Activated naive CD8-positive, alpha-beta T cell treated with anti-CD3 and anti-CD28 coated beads, Interleukin-2, amount 10 ng/mL, durations not matched to agents 7 days and 5 days (primary cell): Measurements from ENCODE around the gene C6orf52. TPM values are rescaled to one million over a fixed set of nuclear protein-coding genes. Genes with fewer than 3 reads are reported as not detected.
"Not testable (repeated sequence)": the region's sequence is repeated elsewhere in the genome, so short reads cannot be mapped to it uniquely, and the experiment has no call there.

Source experiments
- ATAC-seq: fragments of 150-1000 bp; cut with Tn5 transposase; one replicate; pipeline ENCODE4 v1.10.0; 2021; ENCODE audit warnings: low read depth, moderate library complexity
- POLR2A ChIA-PET: fragments of 350-600 bp; sonication (Branson Sonifier 250); formaldehyde crosslinking; loops from one replicate; lab custom pipeline; 2021; ENCODE audit warnings: antibody characterized with exemption; lab: Charles Lee
- DNase-seq: peaks from one replicate; pipeline ENCODE4 v3.0.0; 2021
- H3K27ac Mint-ChIP-seq: one replicate; pipeline ENCODE4 v1.8.0; 2022; ENCODE audit warnings: mild to moderate bottlenecking, mixed read lengths
- H3K27me3 Mint-ChIP-seq: one replicate; pipeline ENCODE4 v1.8.0; 2022; ENCODE audit warnings: mild to moderate bottlenecking, moderate library complexity, mixed read lengths
- H3K36me3 Mint-ChIP-seq: one replicate; pipeline ENCODE4 v1.8.0; 2021; ENCODE audit warnings: mild to moderate bottlenecking, mixed read lengths
- H3K4me1 Mint-ChIP-seq: one replicate; pipeline ENCODE4 v1.8.0; 2021; ENCODE audit warnings: mixed read lengths
- H3K4me3 Mint-ChIP-seq: one replicate; pipeline ENCODE4 v1.8.0; 2022; ENCODE audit warnings: mild to moderate bottlenecking, moderate library complexity, mixed read lengths
- H3K9me3 Mint-ChIP-seq: one replicate; pipeline ENCODE4 v1.8.0; 2021; ENCODE audit warnings: mixed read lengths
- total RNA-seq, 2 experiments: library from RNA; stranded (reverse); gene quantifications; one replicate each; pipeline ENCODE4 v1.2.3, GENCODE V29; 2021

Gene C6orf52
- total RNA-seq, 2 experiments from 2014 or later: 0.54 to 3.0 TPM

DNA sequence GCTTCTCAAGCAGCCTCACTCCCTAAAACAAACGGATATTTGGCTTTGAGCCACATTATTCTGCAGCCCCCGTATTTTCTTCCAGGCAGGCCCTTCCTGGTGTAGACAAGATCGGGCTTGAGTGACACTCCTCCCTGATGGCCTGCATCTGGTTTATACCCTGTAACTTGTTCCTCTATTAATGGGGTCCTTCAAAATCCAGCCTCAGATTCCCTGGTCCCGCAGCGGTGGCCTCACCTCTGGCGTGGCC, 28.1 kb upstream of the C6orf52 start:
- ATAC-seq (no peak), DNase-seq (no peak)
- Mint-ChIP-seq H3K36me3 (peaks cover 16% of the 10 kb centered on the region), H3K4me1 (peaks cover 32% of the 10 kb centered on the region), H3K27me3 (no peaks in the 10 kb centered on the region), H3K9me3 (peaks cover 11% of the 10 kb centered on the region), H3K27ac (peak overlapping the region; percentile 96), H3K4me3 (peak overlapping the region; percentile 92)
- POLR2A ChIA-PET: interaction anchor here (1.0 to 7.5 kb wide), 3 partner anchors 24 to 194 kb away, joined by 3 to 90 read pairs (median 42); partner anchors contain the start of genes C6orf52, PAK1IP1 and TMEM14B

DNA sequence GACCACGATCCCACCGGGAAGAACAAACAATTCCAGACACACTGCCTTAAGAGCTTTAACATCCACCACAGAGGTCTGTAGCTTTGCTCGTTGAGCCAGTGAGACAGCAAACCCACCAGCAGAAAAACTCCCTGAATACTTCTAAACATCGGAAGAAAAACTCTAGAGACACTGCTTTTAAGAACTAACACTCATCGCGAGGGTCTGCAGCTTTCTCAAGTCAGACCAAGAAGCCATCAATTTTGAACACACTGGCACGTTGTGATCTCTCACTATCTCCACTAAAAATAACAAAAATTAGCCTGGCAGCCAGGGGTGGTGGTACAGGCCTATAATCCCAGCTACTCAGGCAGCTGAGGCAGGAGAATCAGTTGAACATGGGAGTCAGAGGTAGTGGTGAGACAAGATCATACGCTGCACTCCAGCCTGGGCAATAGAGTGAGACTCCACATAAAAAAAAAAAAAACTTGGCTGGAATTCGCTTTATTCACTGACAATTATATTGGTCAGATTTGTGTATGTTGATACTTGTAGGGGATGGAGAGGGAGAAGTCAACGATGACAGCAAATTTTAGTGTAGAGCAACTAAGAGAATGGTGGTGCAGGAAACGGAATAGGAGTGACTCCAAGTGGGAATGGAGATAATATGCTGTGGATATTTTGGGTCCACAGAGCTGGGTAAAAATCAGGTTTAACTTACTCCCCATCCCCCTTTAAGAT, 27.6 kb upstream of the C6orf52 start:
- Mint-ChIP-seq H3K27me3 (no peaks in the 10 kb centered on the region), H3K9me3 (peaks cover 11% of the 10 kb centered on the region), H3K27ac (peak overlapping the region; percentile 96), H3K36me3 (peaks cover 14% of the 10 kb centered on the region), H3K4me1 (peaks cover 32% of the 10 kb centered on the region), H3K4me3 (peak overlapping the region; percentile 92)
- DNase-seq (no peak), ATAC-seq (no peak)
- POLR2A ChIA-PET: interaction anchor here (0.6 to 7.5 kb wide), 6 partner anchors 10 to 193 kb away, joined by 3 to 90 read pairs (median 4); partner anchors contain the start of genes C6orf52, PAK1IP1 and TMEM14B

DNA sequence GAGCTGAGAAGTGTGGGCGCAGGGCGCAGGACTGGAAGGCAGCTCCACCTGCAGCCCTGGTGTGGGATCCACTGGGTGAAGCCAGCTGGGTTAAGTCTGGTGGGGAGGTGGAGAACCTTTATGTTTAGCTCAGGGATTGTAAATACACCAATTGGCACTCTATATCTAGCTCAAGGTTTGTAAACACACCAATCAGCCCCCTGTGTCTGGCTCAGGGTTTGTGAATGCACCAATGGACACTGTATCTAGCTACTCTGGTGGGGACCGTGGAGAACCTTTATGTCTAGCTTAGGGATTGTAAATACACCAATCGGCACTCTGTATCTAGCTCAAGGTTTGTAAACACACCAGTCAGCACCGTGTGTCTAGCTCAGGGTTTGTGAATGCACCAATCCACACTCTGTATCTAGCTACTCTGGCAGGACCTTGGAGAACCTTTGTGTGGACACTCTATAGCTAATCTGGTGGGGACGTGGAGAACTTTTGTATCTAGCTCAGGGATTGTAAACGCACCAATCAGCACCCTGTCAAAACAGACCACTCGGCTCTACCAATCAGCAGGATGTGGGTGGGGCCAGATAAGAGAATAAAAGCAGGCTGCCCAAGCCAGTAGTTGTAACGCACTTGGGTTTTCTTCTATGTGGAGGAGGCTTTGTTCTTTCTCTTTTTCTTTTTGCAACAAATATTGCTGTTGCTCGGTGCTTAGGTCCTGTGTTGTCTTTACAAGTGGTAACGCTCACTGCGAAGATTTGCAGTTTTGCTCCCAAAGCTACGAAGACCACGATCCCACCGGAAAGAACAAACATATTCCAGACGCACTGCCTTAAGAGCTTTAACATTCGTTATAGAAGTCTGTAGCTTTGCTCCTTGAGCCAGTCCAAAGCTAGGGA, 26.8 kb upstream of the C6orf52 start:
- Mint-ChIP-seq H3K4me3 (peak overlapping the region; percentile 92), H3K4me1 (peaks cover 32% of the 10 kb centered on the region), H3K27ac (peak overlapping the region; percentile 96), H3K36me3 (peaks cover 12% of the 10 kb centered on the region), H3K9me3 (peaks cover 11% of the 10 kb centered on the region)
- POLR2A ChIA-PET: interaction anchor here (0.6 to 7.5 kb wide), 16 partner anchors 10 to 210 kb away, joined by 3 to 90 read pairs (median 4); partner anchors contain the start of genes C6orf52, PAK1IP1 and TMEM14B
- DNase-seq, ATAC-seq, H3K27me3 Mint-ChIP-seq: not testable (repeated sequence)

DNA sequence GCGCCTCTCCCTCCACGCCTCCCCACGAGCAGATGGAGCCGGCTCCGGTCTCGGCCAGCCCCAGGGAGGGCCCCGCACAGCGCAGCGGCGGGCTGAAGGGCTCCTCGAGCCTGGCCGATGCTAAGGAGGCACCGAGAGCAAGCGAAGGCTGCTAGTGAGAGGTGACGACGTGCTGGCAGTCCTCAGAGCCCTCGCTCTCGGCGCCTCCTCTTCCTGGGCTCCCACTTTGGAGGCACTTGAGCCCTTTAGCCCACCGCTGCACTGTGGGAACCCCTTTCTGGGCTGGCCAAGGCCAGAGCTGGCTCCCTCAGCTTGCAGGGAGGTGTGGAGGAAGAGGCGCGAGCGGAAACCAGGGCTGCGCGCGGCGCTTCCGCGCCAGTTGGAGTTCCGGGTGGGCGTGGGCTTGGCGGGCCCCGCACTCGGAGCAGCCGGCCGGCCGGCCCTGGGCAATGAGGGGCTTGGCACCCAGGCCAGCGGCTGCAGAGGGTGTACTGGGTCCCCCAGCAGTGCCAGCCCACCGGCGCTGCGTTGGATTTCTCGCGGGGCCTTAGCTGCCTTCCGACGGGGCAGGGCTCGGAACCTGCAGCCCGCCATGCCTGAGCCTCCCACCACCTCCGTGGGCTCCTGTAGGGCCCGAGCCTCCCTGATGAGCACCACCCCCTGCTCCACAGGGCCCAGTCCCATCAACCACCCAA, 26.0 kb upstream of the C6orf52 start:
- H3K4me1 Mint-ChIP-seq: peaks cover 31% of the 10 kb centered on the region
- peak overlapping the region; percentile 96 for H3K27ac Mint-ChIP-seq
- H3K9me3 Mint-ChIP-seq: peaks cover 11% of the 10 kb centered on the region
- POLR2A ChIA-PET: interaction anchor here (0.6 to 7.5 kb wide), 16 partner anchors 10 to 209 kb away, joined by 3 to 90 read pairs (median 4); partner anchors contain the start of genes C6orf52, PAK1IP1 and TMEM14B
- no peaks in the 10 kb centered on the region for H3K27me3 Mint-ChIP-seq
- DNase-seq (peak; percentile 83), ATAC-seq (peak; percentile 53)
- H3K36me3 Mint-ChIP-seq: peaks cover 12% of the 10 kb centered on the region
- H3K4me3 Mint-ChIP-seq: peak overlapping the region; percentile 92

DNA sequence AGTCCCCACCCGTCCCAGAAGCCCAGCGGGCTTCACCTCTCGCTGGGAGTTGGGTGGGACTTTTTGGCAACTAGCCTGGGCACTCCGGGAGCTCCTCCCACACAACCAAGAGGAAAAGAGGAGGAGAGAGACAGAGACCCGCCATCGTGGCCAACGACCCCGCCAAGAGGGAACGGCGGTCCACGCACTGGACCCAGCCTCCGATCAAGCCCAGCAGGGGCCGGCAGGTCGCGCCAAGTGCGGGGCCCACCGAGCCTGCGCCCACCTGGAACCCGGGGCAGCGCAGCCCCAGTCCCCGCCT, 25.5 kb upstream of the C6orf52 start:
- POLR2A ChIA-PET: interaction anchor here (0.6 to 7.5 kb wide), 11 partner anchors 9 to 209 kb away, joined by 3 to 90 read pairs (median 8); partner anchors contain the start of genes C6orf52, PAK1IP1 and TMEM14B
- H3K27ac Mint-ChIP-seq: peak overlapping the region; percentile 96
- ATAC-seq (no peak), DNase-seq (no peak)
- peaks cover 11% of the 10 kb centered on the region for H3K9me3 Mint-ChIP-seq
- peak overlapping the region; percentile 92 for H3K4me3 Mint-ChIP-seq
- peaks cover 29% of the 10 kb centered on the region for H3K4me1 Mint-ChIP-seq
- H3K27me3 Mint-ChIP-seq: no peaks in the 10 kb centered on the region
- peaks cover 12% of the 10 kb centered on the region for H3K36me3 Mint-ChIP-seq

DNA sequence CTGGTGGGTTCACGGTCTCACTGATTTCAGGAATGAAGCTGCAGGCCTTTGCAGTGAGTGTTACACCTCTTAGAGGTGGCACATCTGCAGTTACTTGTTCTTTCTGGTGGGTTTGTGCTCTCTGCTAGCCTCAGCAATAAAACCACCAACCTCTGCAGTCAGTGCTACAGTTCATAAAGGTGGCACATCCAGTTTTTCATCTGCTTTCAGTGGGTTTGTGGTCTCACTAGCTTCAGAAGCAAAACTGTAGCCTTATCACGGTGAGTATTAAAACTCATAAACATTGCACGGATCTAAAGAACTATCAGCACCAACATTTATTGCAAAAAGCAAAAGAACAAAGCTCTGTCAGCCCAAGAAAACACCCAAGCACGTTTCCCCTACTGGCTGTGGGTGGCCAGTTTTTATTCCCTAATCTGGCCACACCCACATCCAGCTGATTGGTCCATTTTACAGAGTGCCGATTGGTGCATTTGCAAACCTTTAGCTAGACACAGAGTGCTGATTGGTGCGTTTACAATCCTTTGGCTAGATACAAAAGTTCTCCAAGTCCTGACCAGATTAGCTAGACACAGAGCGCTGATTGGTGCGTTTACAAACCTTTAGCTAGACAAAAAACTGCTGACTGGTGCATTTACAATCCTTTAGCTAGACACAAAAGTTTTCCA, 25.0 kb upstream of the C6orf52 start:
- POLR2A ChIA-PET: interaction anchor here (0.6 to 7.5 kb wide), 9 partner anchors 9 to 209 kb away, joined by 3 to 90 read pairs (median 9); partner anchors contain the start of genes C6orf52, PAK1IP1 and TMEM14B
- Mint-ChIP-seq H3K36me3 (peaks cover 12% of the 10 kb centered on the region), H3K27ac (peak overlapping the region; percentile 96), H3K4me1 (peaks cover 30% of the 10 kb centered on the region), H3K9me3 (peaks cover 11% of the 10 kb centered on the region), H3K4me3 (peak overlapping the region; percentile 92), H3K27me3 (no peaks in the 10 kb centered on the region)
- ATAC-seq (peak; percentile 14), DNase-seq (peak; percentile 47)

DNA sequence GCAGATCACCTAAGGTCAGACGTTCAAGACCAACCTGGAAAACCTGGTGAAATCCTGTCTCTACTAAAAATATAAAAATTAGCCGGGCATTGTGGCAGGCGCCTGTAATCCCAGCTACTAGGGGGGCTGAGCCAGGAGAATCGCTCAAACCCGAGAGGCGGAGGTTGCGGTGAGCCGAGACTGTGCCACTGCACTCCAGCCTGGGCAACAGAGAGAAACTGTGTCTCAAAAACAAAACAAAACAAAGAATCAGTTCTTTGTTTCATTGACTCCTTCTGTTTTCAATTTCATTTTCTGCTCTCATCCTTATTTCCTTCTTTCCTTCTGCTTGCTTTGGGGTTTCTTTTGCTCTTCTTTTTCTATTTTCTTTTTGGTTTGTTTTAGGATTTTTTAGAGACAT, 19.5 kb upstream of the C6orf52 start:
- POLR2A ChIA-PET: interaction anchor here (0.6 to 1.0 kb wide), 3 partner anchors 19 to 136 kb away, joined by 3 to 4 read pairs (median 4); partner anchors contain the start of genes C6orf52 and PAK1IP1
- ATAC-seq: no peak

DNA sequence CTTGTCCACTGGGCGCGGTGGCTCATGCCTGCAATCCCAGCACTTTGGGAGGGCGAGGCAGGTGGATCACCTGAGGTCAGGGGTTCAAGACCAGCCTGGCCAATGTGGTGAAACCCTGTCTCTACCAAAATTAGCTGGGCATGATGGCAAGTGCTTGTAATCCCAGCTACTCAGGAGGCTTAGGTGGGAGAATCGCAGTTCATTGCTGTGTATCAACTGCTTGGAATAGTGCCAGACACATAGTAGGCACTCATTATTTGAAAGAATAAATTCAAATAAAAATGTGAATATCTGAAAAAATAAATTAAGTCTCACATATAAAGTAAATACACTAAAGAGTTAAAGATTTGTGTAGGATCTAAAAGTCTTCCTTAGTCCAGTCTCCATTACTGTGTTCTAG, 2.2 kb upstream of the C6orf52 start:
- Mint-ChIP-seq H3K4me3 (peak overlapping the region; percentile 95), H3K36me3 (peaks cover 39% of the 10 kb centered on the region), H3K4me1 (peaks cover 39% of the 10 kb centered on the region), H3K9me3 (peaks cover 2% of the 10 kb centered on the region), H3K27ac (peak overlapping the region; percentile 48), H3K27me3 (no peaks in the 10 kb centered on the region)
- no peak for DNase-seq
- POLR2A ChIA-PET: interaction anchor here (2.5 to 3.5 kb wide), 2 partner anchors 24 to 51 kb away, joined by 32 to 90 read pairs; partner anchors contain the start of genes TMEM14B and TMEM14C
- ATAC-seq: no peak

More for the DNA sequence above, 19.5 kb upstream of the C6orf52 start:
- peaks cover 10% of the 10 kb centered on the region for H3K36me3 Mint-ChIP-seq
- peaks cover 4% of the 10 kb centered on the region for H3K4me1 Mint-ChIP-seq
- no peak overlapping the region for H3K4me3 Mint-ChIP-seq
- no peaks in the 10 kb centered on the region for H3K27me3 Mint-ChIP-seq
- no peak for DNase-seq
- peaks cover 5% of the 10 kb centered on the region for H3K9me3 Mint-ChIP-seq
- H3K27ac Mint-ChIP-seq: no peak overlapping the region

DNA sequence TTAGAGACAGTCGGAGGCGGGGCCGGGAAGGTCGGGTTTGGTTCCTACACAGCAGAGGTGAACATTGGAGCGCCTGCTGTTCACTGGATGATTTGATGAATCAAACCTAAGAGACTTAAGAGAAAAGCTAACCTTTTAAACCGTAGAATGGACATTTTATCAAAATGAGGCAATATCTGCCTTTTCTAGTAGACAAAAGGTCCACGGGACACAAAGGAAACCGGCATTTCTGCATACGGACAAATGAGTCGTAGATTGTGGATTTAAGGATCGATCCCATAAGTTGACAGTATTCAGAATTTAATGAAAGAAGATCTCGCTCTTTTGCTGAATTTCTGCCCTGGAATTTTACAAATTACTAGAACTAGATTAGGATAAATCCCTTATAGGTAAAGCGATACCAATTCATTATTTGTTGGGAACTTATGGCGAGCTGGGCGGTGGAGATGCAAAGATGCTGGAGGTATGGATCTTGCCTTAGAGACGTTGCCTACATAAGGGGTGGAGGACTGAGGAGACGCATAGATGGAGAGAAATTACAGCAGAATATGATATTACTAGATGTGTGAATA, 756 bp upstream of the C6orf52 start:
- Mint-ChIP-seq H3K27ac (peak overlapping the region; percentile 99), H3K27me3 (no peaks in the 10 kb centered on the region), H3K36me3 (peaks cover 27% of the 10 kb centered on the region), H3K4me1 (peaks cover 31% of the 10 kb centered on the region), H3K4me3 (peak overlapping the region; percentile 95), H3K9me3 (peaks cover 2% of the 10 kb centered on the region)
- POLR2A ChIA-PET: interaction anchor here (0.6 to 3.5 kb wide), 23 partner anchors 9 to 698 kb away, joined by 3 to 90 read pairs (median 5); partner anchors contain the start of genes MAK, NEDD9, TMEM14B and TMEM14C
- ATAC-seq: no peak
- DNase-seq: no peak

DNA sequence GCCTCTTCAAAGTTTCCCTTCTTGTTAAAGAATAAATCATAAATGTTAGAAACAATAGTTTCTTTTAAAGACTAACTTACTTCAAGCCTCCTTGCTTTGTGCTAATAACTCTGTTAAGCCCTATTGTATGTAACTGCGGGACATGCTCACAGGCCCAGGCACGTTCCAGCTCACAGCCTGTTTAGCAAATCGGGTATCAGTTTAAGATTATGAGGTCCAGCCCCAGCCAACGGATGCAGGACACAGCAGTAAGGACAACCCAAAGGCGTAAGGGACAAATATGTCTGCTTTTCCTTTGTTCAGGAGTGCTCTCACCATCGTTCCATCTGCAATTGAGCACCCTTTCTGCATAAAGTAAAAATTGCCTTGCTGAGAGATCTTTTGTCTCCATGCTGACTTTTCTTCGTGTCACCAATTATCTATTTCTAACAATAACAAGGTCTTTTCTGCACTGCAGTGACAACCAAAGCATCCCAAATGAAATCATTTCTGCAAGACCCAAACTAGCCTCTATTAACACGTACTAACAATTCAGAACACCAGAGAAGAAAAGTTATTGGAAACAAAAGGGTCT, 1.4 kb downstream of the C6orf52 start:
- H3K36me3 Mint-ChIP-seq: peaks cover 17% of the 10 kb centered on the region
- peak overlapping the region; percentile 95 for H3K4me3 Mint-ChIP-seq
- DNase-seq: no peak
- peak overlapping the region; percentile 99 for H3K27ac Mint-ChIP-seq
- POLR2A ChIA-PET: interaction anchor here (2.2 to 2.7 kb wide), 2 partner anchors 10 to 105 kb away, joined by 11 to 19 read pairs; no protein-coding TSS in a partner anchor
- peaks cover 25% of the 10 kb centered on the region for H3K4me1 Mint-ChIP-seq
- no peaks in the 10 kb centered on the region for H3K27me3 Mint-ChIP-seq
- no peak for ATAC-seq
- peaks cover 2% of the 10 kb centered on the region for H3K9me3 Mint-ChIP-seq

DNA sequence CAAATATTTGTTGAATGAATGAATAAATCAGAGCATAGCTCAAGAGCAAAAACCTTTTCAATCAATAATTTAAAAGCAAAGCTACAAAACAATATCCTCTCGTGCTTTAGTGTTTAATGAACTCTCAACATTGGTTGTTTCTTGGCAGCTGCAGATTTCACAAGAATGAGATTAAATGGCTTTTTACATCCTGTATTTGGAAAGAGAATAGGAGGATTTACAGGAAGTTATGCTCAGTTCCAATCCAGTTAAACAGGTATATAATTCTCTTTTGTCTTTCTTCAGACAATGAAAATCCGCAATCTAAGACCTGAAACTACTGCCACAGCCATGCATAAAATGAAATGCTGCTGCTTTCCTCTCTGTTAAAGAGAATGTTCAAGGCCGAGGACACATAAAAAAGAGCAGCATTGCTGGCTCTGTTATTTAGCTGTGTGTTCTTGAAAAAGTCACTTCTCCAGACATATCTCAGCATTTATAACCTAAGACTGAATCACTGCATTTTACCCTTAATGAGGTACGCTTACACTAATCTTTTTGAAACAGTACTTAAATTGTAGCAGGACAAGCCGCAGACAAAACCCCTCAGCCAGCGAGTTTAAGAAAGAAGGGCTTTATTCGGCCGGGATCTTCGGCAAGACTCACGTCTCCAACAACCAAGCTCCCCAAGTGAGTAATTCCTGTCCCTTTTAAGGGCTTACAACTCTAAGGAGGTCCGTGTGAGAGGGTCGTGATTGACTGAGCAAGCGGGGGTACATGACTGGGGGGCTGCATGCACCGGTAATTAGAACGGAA, 3.6 kb downstream of the C6orf52 start:
- Mint-ChIP-seq H3K9me3 (peaks cover 2% of the 10 kb centered on the region), H3K36me3 (peaks cover 10% of the 10 kb centered on the region), H3K27me3 (no peaks in the 10 kb centered on the region), H3K4me3 (no peak overlapping the region), H3K4me1 (peaks cover 17% of the 10 kb centered on the region), H3K27ac (no peak overlapping the region)
- POLR2A ChIA-PET: no interaction called here
- ATAC-seq: no peak
- no peak for DNase-seq
